Liver (tissue), 9 donors: ENCODE results near the gene SOCS2. TPM values are rescaled to one million over a fixed set of nuclear protein-coding genes. Genes with fewer than 3 reads are reported as not detected.

Experiments used
- DNase-seq: peaks from one replicate; pipeline ENCODE4 v3.0.0-alpha.2; 2017; ENCODE audit warnings: low spot score
- H3K27ac ChIP-seq, 2 donors: one replicate each; pipeline ENCODE4 v1.7.0; 2013; ENCODE audit warnings: inconsistent platforms in 2 of 2, low read length in 2 of 2, control low read depth in 1 of 2, low read depth in 1 of 2, mild to moderate bottlenecking in 1 of 2
- H3K27me3 ChIP-seq, 4 donors: one replicate each; pipeline versions ENCODE4 v1.6.1 to v1.7.0; 2013; ENCODE audit warnings: low read length in 3 of 4, inconsistent platforms in 1 of 4, mild to moderate bottlenecking in 1 of 4, moderate library complexity in 1 of 4; ENCODE audit not compliant: control insufficient read depth in 4 of 4, insufficient read depth in 4 of 4
- H3K36me3 ChIP-seq, 4 donors: one replicate each; pipeline versions ENCODE4 v1.6.1 to v1.7.0; 2013; ENCODE audit warnings: low read length in 3 of 4, mild to moderate bottlenecking in 3 of 4, low read depth in 1 of 4, moderate library complexity in 1 of 4; ENCODE audit not compliant: control insufficient read depth in 4 of 4, insufficient read depth in 3 of 4
- H3K4me1 ChIP-seq, 4 donors: one replicate each; pipeline versions ENCODE4 v1.6.1 to v1.7.0; 2013; ENCODE audit warnings: low read length in 3 of 4, mild to moderate bottlenecking in 3 of 4, moderate library complexity in 1 of 4; ENCODE audit not compliant: control insufficient read depth in 4 of 4, insufficient read depth in 4 of 4
- H3K4me3 ChIP-seq, 3 donors: one replicate each; pipeline versions ENCODE4 v1.6.1 to v1.7.0; 2013; ENCODE audit warnings: low read length in 3 of 3, control low read depth in 1 of 3, low read depth in 1 of 3, mild to moderate bottlenecking in 1 of 3
- H3K9ac ChIP-seq, 2 donors: one replicate each; pipeline ENCODE4 v1.7.0; 2013; ENCODE audit warnings: low read length in 2 of 2, mild to moderate bottlenecking in 2 of 2, moderate library complexity in 2 of 2, control low read depth in 1 of 2, low read depth in 1 of 2
- H3K9me3 ChIP-seq, 4 donors: one replicate each; pipeline versions ENCODE4 v1.6.1 to v1.7.0; 2013; ENCODE audit warnings: low read length in 3 of 4; ENCODE audit not compliant: control insufficient read depth in 4 of 4
- ATF3 ChIP-seq: IDR thresholded peaks from 2 replicates; pipeline ENCODE4 v1.6.1; 2016; ENCODE audit warnings: antibody characterized with exemption
- CTCF ChIP-seq: fragments of 150-350 bp; IDR thresholded peaks from 2 replicates; pipeline ENCODE4 v1.5.1; 2017; ENCODE audit warnings: improper control_type of control experiment, low read depth, low read length; ENCODE audit not compliant: missing input control
- FOXA1 ChIP-seq: IDR thresholded peaks from 2 replicates; pipeline ENCODE4 v1.6.1; 2016; ENCODE audit warnings: antibody characterized with exemption
- FOXA2 ChIP-seq: IDR thresholded peaks from 2 replicates; pipeline ENCODE4 v1.6.1; 2016; ENCODE audit warnings: antibody characterized with exemption
- GABPA ChIP-seq, 2 donors: IDR thresholded peaks in 1 of 2; conservative IDR thresholded peaks in 1 of 2; 2 replicates each; pipeline ENCODE4 v1.6.1; 2016; ENCODE audit warnings: antibody characterized with exemption in 2 of 2, mild to moderate bottlenecking in 1 of 2, moderate library complexity in 1 of 2
- HNF4A ChIP-seq, 2 donors: conservative IDR thresholded peaks; 2 replicates each; pipeline ENCODE4 v1.6.1; 2016; ENCODE audit warnings: antibody characterized with exemption in 2 of 2, mild to moderate bottlenecking in 2 of 2
- HNF4G ChIP-seq: IDR thresholded peaks from 2 replicates; pipeline ENCODE4 v1.6.1; 2016; ENCODE audit warnings: antibody characterized with exemption
- JUND ChIP-seq, 2 donors: IDR thresholded peaks; 2 replicates each; pipeline ENCODE4 v1.6.1; 2016; ENCODE audit warnings: antibody characterized with exemption in 2 of 2
- MAX ChIP-seq: IDR thresholded peaks from 2 replicates; pipeline ENCODE4 v1.6.1; 2016; ENCODE audit warnings: antibody characterized with exemption
- NR2F2 ChIP-seq: IDR thresholded peaks from 2 replicates; pipeline ENCODE4 v1.6.1; 2016; ENCODE audit warnings: antibody characterized with exemption
- RAD21 ChIP-seq, 2 donors: IDR thresholded peaks; 2 replicates each; pipeline ENCODE4 v1.6.1; 2016; ENCODE audit warnings: antibody characterized with exemption in 2 of 2, mild to moderate bottlenecking in 2 of 2
- RXRA ChIP-seq, 2 donors: IDR thresholded peaks; 2 replicates each; pipeline ENCODE4 v1.6.1; 2017 to 2018; ENCODE audit warnings: antibody characterized with exemption in 2 of 2, mild to moderate bottlenecking in 1 of 2
- SP1 ChIP-seq: IDR thresholded peaks from 2 replicates; pipeline ENCODE4 v1.6.1; 2018; ENCODE audit warnings: antibody characterized with exemption, mild to moderate bottlenecking
- TAF1 ChIP-seq: conservative IDR thresholded peaks from 2 replicates; pipeline ENCODE4 v1.6.1; 2016; ENCODE audit warnings: antibody characterized with exemption, mild to moderate bottlenecking
- YY1 ChIP-seq: IDR thresholded peaks from 2 replicates; pipeline ENCODE4 v1.6.1; 2016; ENCODE audit warnings: antibody characterized with exemption, mild to moderate bottlenecking
- ZBTB33 ChIP-seq: IDR thresholded peaks from 2 replicates; pipeline ENCODE4 v1.6.1; 2016; ENCODE audit warnings: antibody characterized with exemption
- WGBS: extraction: QIAGEN DNeasy Blood & Tissue Kit; methylation state at CpG from one replicate; pipeline ENCODE4 v1.1.7; 2013; 5-methylcytosine and 5-hydroxymethylcytosine counted together
- polyA plus RNA-seq, 2 donors: library from polyadenylated mRNA; stranded (reverse) in 1 of 2; unstranded in 1 of 2; fragments of 200-250 nt in 1 of 2; fragments of >200 nt in 1 of 2; fragmentation: Nextera tagmentation in 1 of 2; extraction: Ambion mirVana in 1 of 2; gene quantifications; one replicate each; pipeline versions ENCODE4 v1.2.1 to v1.2.3, GENCODE V29; 2013 to 2015
- total RNA-seq, 2 donors: library from RNA; depleted of rRNA; stranded (reverse); fragments of >200 nt; gene quantifications; one replicate each; pipeline ENCODE4 v1.2.3, GENCODE V29; 2014
- donor health status: healthy.
- donor health status: healthy.
- donor health status: healthy.
- donor health status: healthy.
- donor health status: healthy.

The SOCS2 gene
- total and polyA plus RNA-seq, 4 donors, result 7.0 to 66.3 (median 34.4) TPM

- Histone ChIP-seq H3K9ac (no peak overlapping the region), H3K36me3 (peaks cover 0 to 11% (median 2%) of the 10 kb centered on the region in 4 donors), H3K9me3 (no peaks in the 10 kb centered on the region), H3K4me1 (peaks cover 0 to 2% (median 0%) of the 10 kb centered on the region in 4 donors), H3K4me3 (no peak overlapping the region), H3K27ac (no peak overlapping the region), H3K27me3 (no peaks in the 10 kb centered on the region)
- 94% methylated on average over 5 of the region's 5 CpGs for WGBS
- no peak for TF ChIP-seq FOXA2
- no peak for TF ChIP-seq HNF4A (conservative IDR thresholded peaks at IDR 0.05)
- TF ChIP-seq ATF3, result no peak
- no peak for TF ChIP-seq TAF1
- TF ChIP-seq RXRA (IDR thresholded peaks at IDR 0.05), result no peak
- TF ChIP-seq ZBTB33, result no peak
- TF ChIP-seq MAX, result no peak
- no peak for TF ChIP-seq JUND (IDR thresholded peaks at IDR 0.05)
- no peak for TF ChIP-seq SP1
- no peak for TF ChIP-seq NR2F2
- TF ChIP-seq GABPA (IDR thresholded peaks at IDR 0.05 in 1 of 2, conservative IDR thresholded peaks at IDR 0.05 in 1 of 2), result no peak
- no peak for TF ChIP-seq HNF4G
- no peak for TF ChIP-seq CTCF
- no peak for TF ChIP-seq YY1
- no peak for TF ChIP-seq FOXA1
- no peak for DNase-seq
Measured at GRCh38 chr12:93583627-93584392, 11.3 kb downstream of the SOCS2 start.

GRCh38 chr12:93585247-93585646 is 12.8 kb downstream of the SOCS2 start:
- no peaks in the 10 kb centered on the region for H3K27me3 ChIP-seq
- 97% methylated on average over 2 of the region's 2 CpGs for WGBS
- DNase-seq, result no peak
- no peak overlapping the region for H3K9ac ChIP-seq
- H3K9me3 ChIP-seq, result no peaks in the 10 kb centered on the region
- H3K27ac ChIP-seq, result no peak overlapping the region
- H3K4me1 ChIP-seq, result no peaks in the 10 kb centered on the region
- no peak overlapping the region for H3K4me3 ChIP-seq
- no peaks in the 10 kb centered on the region for H3K36me3 ChIP-seq
- TF ChIP-seq MAX (no peak), RAD21 (IDR thresholded peaks at IDR 0.05) (no peak), JUND (IDR thresholded peaks at IDR 0.05) (no peak), HNF4G (no peak)
